K562 (cell line): ENCODE data around the gene TLR6. TPM values are rescaled to one million over a fixed set of nuclear protein-coding genes. Genes with fewer than 3 reads are reported as not detected.

ENCODE experiments used
- ATAC-seq: fragments of 200-7000 bp; cut with Tn5 transposase; 3 replicates; pipeline ENCODE4 v1.9.1; 2020; ENCODE audit warnings: moderate library complexity
- BruUV-seq: library from RNA; stranded (reverse); fragments of 400-500 nt; replicated peaks from 2 replicates; lab custom pipeline; 2021; lab: Mats Ljungman, UMichigan
- CTCF ChIA-PET: fragments of 300-600 bp; formaldehyde crosslinking; extraction: SDS; loops from one replicate; lab custom pipeline; 2021; ENCODE audit warnings: low intra/inter-chr PET ratio; lab: Yijun Ruan, JAX
- POLR2A ChIA-PET: fragments of 300-600, 350-650 bp; sonication (Branson Sonifier 250); formaldehyde crosslinking; extraction: SDS; loops from one replicate; lab custom pipeline; 2021; ENCODE audit warnings: antibody characterized with exemption, inconsistent platforms; lab: Yijun Ruan, JAX
- DNase-seq, 4 experiments: peaks; one replicate each; pipeline versions ENCODE4 v3.0.0 to v3.0.0-alpha.2; 2011 to 2018; ENCODE audit warnings: low spot score in 3 of 4, mixed read lengths in 3 of 4; ENCODE audit errors: extremely low read depth in 1 of 4
- FAIRE-seq: peaks from 2 replicates; lab custom pipeline; 2011; peaks lifted over from hg19 to GRCh38; lab: Jason Lieb, UNC
- H2AFZ ChIP-seq: 2 replicates; pipeline ENCODE4 v1.6.0; 2011; ENCODE audit warnings: low read depth, low read length, control low read depth, inconsistent platforms
- H3K27ac ChIP-seq: fragments of 200-600 bp; 3 replicates; pipeline ENCODE4 v1.8.0; 2011; ENCODE audit warnings: low read depth, mild to moderate bottlenecking, control low read depth, inconsistent platforms, low read length, moderate library complexity, mixed read lengths; ENCODE audit errors: extremely low read depth
- H3K27me3 ChIP-seq, 2 experiments: fragments of 300-600 bp in 1 of 2; 2 replicates in 1 of 2; 3 replicates in 1 of 2; pipeline versions ENCODE4 v1.6.0 to v1.8.0; 2011; ENCODE audit warnings: inconsistent platforms in 2 of 2, low read length in 2 of 2, mild to moderate bottlenecking in 1 of 2, mixed read lengths in 1 of 2, moderate library complexity in 1 of 2; ENCODE audit not compliant: control insufficient read depth in 2 of 2, insufficient read depth in 2 of 2
- H3K36me3 ChIP-seq: fragments of 300-600 bp; 3 replicates; pipeline ENCODE4 v1.8.0; 2011; ENCODE audit warnings: mild to moderate bottlenecking, low read length, inconsistent platforms; ENCODE audit not compliant: control insufficient read depth, insufficient read depth
- H3K4me1 ChIP-seq, 2 experiments: fragments of 200-600 bp in 1 of 2; replicated peaks in 1 of 2; 2 replicates in 1 of 2; 3 replicates in 1 of 2; pipeline versions ENCODE4 v1.5.1 to v1.8.0; 2011; ENCODE audit warnings: inconsistent platforms in 2 of 2, low read length in 2 of 2, mild to moderate bottlenecking in 1 of 2, mixed read lengths in 1 of 2, moderate library complexity in 1 of 2; ENCODE audit not compliant: control insufficient read depth in 2 of 2, insufficient read depth in 2 of 2
- H3K4me2 ChIP-seq: 2 replicates; pipeline ENCODE4 v1.6.1; 2011; ENCODE audit warnings: low read length, control low read depth, inconsistent platforms, mixed read lengths; ENCODE audit not compliant: insufficient read depth
- H3K4me3 ChIP-seq: fragments of 200-600 bp; sonication (generic), shearing (Covaris generic); 2 replicates; pipeline ENCODE4 v1.5.1; 2016; ENCODE audit warnings: control low read depth, inconsistent platforms
- H3K79me2 ChIP-seq: fragments of 200-600 bp; 3 replicates; pipeline ENCODE4 v1.8.0; 2011; ENCODE audit warnings: low read length, inconsistent platforms; ENCODE audit not compliant: control insufficient read depth, insufficient read depth
- H3K9ac ChIP-seq, 2 experiments: 2 replicates each; pipeline versions ENCODE4 v1.6.0 to v1.6.1; 2011; ENCODE audit warnings: low read depth in 2 of 2, low read length in 2 of 2, control low read depth in 1 of 2, inconsistent platforms in 1 of 2, mild to moderate bottlenecking in 1 of 2, mixed read lengths in 1 of 2; ENCODE audit not compliant: insufficient read depth in 1 of 2
- H3K9me1 ChIP-seq: one replicate; pipeline ENCODE4 v1.6.0; 2011; ENCODE audit warnings: inconsistent platforms, mild to moderate bottlenecking, low read length, moderate library complexity; ENCODE audit not compliant: control insufficient read depth, insufficient read depth
- H3K9me3 ChIP-seq: replicated peaks from 2 replicates; pipeline ENCODE4 v1.5.1; 2011; ENCODE audit warnings: low read depth, low read length, inconsistent platforms; ENCODE audit not compliant: control insufficient read depth, insufficient read depth
- H4K20me1 ChIP-seq: replicated peaks from 2 replicates; pipeline ENCODE4 v1.6.1; 2011; ENCODE audit warnings: low read length, inconsistent platforms, mixed read lengths; ENCODE audit not compliant: control insufficient read depth, insufficient read depth
- BRD4 ChIP-seq: fragments of 200-600 bp; sonication (generic); IDR thresholded peaks from 2 replicates; pipeline ENCODE4 v1.6.1; 2017; ENCODE audit warnings: inconsistent platforms
- CBX8 ChIP-seq: fragments of 200-600 bp; sonication (generic); IDR thresholded peaks from 2 replicates; pipeline ENCODE4 v1.6.1; 2012; ENCODE audit warnings: borderline replicate concordance, mixed run types, low read depth, mild to moderate bottlenecking, moderate library complexity, mixed read lengths, low read length, control low read depth, inconsistent platforms; ENCODE audit not compliant: poor library complexity, severe bottlenecking; ENCODE audit errors: extremely low read depth
- PRMT5 ChIP-seq: sonication (generic); formaldehyde crosslinking; IDR thresholded peaks from 2 replicates; pipeline ENCODE4 v1.5.0; 2020; ENCODE audit warnings: missing genetic modification reagents
- RBM14 ChIP-seq: fragments of 200-400 bp; formaldehyde crosslinking; IDR thresholded peaks from 2 replicates; pipeline ENCODE4 v1.6.1; 2018; ENCODE audit warnings: low read depth, mild to moderate bottlenecking, low read length, moderate library complexity, borderline replicate concordance; ENCODE audit not compliant: insufficient read depth
- RBM25 ChIP-seq: fragments of 200-400 bp; formaldehyde crosslinking; IDR thresholded peaks from 2 replicates; pipeline ENCODE4 v1.6.1; 2018; ENCODE audit warnings: low read length, low read depth, moderate library complexity; ENCODE audit not compliant: severe bottlenecking
- TAF15 ChIP-seq: fragments of 200-400 bp; formaldehyde crosslinking; IDR thresholded peaks from 2 replicates; pipeline ENCODE4 v1.6.1; 2017; ENCODE audit warnings: mild to moderate bottlenecking, low read depth, low read length, moderate library complexity
- TAF9B ChIP-seq: fragments of 450-650 bp; IDR thresholded peaks from 2 replicates; pipeline ENCODE4 v1.6.1; 2018; ENCODE audit warnings: mild to moderate bottlenecking; ENCODE audit not compliant: partially characterized antibody
- ZNF583 ChIP-seq: fragments of 250-450 bp; sonication (Bioruptor Pico); IDR thresholded peaks from 2 replicates; pipeline ENCODE4 v1.4.0; 2020
- ZZZ3 ChIP-seq: fragments of 450-650 bp; IDR thresholded peaks from 2 replicates; pipeline ENCODE4 v1.6.1; 2016; ENCODE audit warnings: antibody characterized with exemption, mild to moderate bottlenecking, moderate library complexity
- WGBS: fragments of 100-300 bp; shearing (Covaris generic); methylation state at CpG from one replicate; pipeline ENCODE4 v1.1.6; 2016; ENCODE audit warnings: low coverage, mixed read lengths; ENCODE audit not compliant: insufficient coverage; ENCODE audit errors: missing lambda C conversion rate; 5-methylcytosine and 5-hydroxymethylcytosine counted together
- in situ Hi-C: fragments of 300-500 bp; cut with MboI; formaldehyde crosslinking; loops from 4 replicates; pipeline ENCODE4 v1.15.0; 2018; ENCODE audit warnings: inconsistent platforms, mixed read lengths
- intact Hi-C: fragments of 100-400 bp; cut with micrococcal nuclease; formaldehyde crosslinking; loops from 2 replicates; pipeline ENCODE4 v1.14.2; 2022
- polyA plus RNA-seq, 8 experiments: library from polyadenylated mRNA; depleted of rRNA in 4 of 8; stranded (reverse) in 5 of 8; unstranded in 3 of 8; fragments of >200 nt; fragmentation: Nextera tagmentation in 2 of 8; fragmentation: Illumina TruSeq in 1 of 8; extraction: Ambion mirVana in 2 of 8; extraction: Trizol in 1 of 8; gene quantifications; 2 replicates each; pipeline versions ENCODE4 v1.2.1 to v1.2.3, GENCODE V29; 2011 to 2014; ENCODE audit warnings: inconsistent platforms in 1 of 8, missing spikeins in 1 of 8
- total RNA-seq, 7 experiments: library from RNA; depleted of rRNA in 6 of 7; stranded (reverse); fragments of >200 nt in 6 of 7; fragmentation: Illumina TruSeq in 2 of 7; extraction: Trizol in 2 of 7; gene quantifications; 2 replicates each; pipeline versions ENCODE4 v1.2.1 to v1.2.3, GENCODE V29; 2011 to 2021; ENCODE audit warnings: low replicate concordance in 1 of 7
- TF ChIP-seq, protein P1 (sequence below), 2 experiments: fragments of 150-350 bp in 1 of 2; IDR thresholded peaks; 2 replicates each; pipeline ENCODE4 v1.6.1; 2012 to 2016; ENCODE audit warnings: low read depth in 2 of 2, low read length in 2 of 2, mild to moderate bottlenecking in 1 of 2, moderate library complexity in 1 of 2
- TF ChIP-seq, protein P2 (sequence below): fragments of 450-650 bp; IDR thresholded peaks from 2 replicates; pipeline ENCODE4 v1.6.1; 2016; ENCODE audit warnings: mild to moderate bottlenecking
- TF ChIP-seq, protein P3 (sequence below): fragments of 450-650 bp; IDR thresholded peaks from 2 replicates; pipeline ENCODE4 v1.6.1; 2016; ENCODE audit warnings: antibody characterized with exemption

Gene TLR6
- total and polyA plus RNA-seq, 9 of the 15 experiments (the other 6 are each of a cell fraction or from before 2014, with no cell fraction given) = 0.08 to 1.9 (median 0.91) TPM

DNA sequence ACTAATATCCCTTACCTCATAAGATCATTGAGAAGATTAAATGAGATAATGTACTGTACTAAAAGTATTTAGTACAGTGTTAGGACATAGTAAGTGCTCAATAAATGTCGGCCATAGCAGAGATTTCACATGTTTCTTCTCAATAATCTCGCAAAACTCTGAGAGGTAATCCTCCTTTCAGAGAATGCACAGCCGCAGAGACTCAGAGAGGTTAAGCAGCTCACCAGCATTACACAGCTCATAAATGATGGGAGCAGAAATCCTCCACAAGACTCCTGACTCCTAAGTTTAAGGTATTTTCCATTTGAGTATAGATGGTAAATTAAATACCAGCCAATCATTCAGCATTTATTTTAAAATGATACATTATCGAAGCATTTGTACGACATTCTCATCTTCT lies 45.6 kb upstream of the TLR6 start (continued):
- TF ChIP-seq RBM25 (peak; percentile 6), BRD4 (no peak), CBX8 (no peak)

DNA sequence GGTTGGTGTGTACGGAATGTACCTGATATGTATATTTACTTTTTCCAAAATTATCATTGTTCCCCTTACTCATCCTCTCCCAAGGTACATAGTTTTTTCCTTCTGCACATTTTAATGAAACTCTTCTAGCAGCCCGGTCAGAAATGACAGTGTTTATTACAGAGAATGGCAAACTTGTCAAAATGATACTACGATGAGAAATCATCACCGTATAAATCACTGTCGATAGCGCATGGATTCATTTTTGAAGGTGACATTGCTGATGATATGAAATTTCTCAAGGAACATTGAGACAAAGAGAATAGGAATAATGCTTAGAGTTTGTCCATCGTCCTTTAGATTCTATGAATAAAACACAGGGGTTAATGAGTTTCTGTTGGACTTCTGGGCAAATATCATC lies 41.6 kb upstream of the TLR6 start:
- 72% methylated on average over 7 of the region's 7 CpGs for WGBS
- no peaks in the 10 kb centered on the region for H4K20me1 ChIP-seq
- H3K27me3 ChIP-seq = no peaks in the 10 kb centered on the region
- in situ Hi-C loops (loop anchor here (25.0 kb wide), 1 partner anchor 714 kb away; no protein-coding TSS in a partner anchor), intact Hi-C loops (loop anchor here (10.0 kb wide), 1 partner anchor 557 kb away; the partner anchor contains the start of genes LIAS and RPL9)
- H3K4me3 ChIP-seq = no peak overlapping the region
- FAIRE-seq = no peak
- ATAC-seq = no peak
- no peaks in the 10 kb centered on the region for H3K4me1 ChIP-seq
- no peaks in the 10 kb centered on the region; the same call in 2 of the 3 replicates for H3K36me3 ChIP-seq
- no peaks in the 10 kb centered on the region for H3K9me3 ChIP-seq
- POLR2A ChIA-PET = no interaction called here
- DNase-seq = no peak
- H3K4me2 ChIP-seq = no peak overlapping the region
- H2AFZ ChIP-seq = no peak overlapping the region
- BruUV-seq = no TSS peak
- no peaks in the 10 kb centered on the region for H3K79me2 ChIP-seq
- H3K27ac ChIP-seq = no peak overlapping the region
- CTCF ChIA-PET = no interaction called here
- no peak overlapping the region for H3K9ac ChIP-seq
- no peaks in the 10 kb centered on the region for H3K9me1 ChIP-seq
- TF ChIP-seq, protein P1, sequence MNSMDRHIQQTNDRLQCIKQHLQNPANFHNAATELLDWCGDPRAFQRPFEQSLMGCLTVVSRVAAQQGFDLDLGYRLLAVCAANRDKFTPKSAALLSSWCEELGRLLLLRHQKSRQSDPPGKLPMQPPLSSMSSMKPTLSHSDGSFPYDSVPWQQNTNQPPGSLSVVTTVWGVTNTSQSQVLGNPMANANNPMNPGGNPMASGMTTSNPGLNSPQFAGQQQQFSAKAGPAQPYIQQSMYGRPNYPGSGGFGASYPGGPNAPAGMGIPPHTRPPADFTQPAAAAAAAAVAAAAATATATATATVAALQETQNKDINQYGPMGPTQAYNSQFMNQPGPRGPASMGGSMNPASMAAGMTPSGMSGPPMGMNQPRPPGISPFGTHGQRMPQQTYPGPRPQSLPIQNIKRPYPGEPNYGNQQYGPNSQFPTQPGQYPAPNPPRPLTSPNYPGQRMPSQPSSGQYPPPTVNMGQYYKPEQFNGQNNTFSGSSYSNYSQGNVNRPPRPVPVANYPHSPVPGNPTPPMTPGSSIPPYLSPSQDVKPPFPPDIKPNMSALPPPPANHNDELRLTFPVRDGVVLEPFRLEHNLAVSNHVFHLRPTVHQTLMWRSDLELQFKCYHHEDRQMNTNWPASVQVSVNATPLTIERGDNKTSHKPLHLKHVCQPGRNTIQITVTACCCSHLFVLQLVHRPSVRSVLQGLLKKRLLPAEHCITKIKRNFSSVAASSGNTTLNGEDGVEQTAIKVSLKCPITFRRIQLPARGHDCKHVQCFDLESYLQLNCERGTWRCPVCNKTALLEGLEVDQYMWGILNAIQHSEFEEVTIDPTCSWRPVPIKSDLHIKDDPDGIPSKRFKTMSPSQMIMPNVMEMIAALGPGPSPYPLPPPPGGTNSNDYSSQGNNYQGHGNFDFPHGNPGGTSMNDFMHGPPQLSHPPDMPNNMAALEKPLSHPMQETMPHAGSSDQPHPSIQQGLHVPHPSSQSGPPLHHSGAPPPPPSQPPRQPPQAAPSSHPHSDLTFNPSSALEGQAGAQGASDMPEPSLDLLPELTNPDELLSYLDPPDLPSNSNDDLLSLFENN (IDR thresholded peaks at IDR 0.05; ENCODE audit: low read depth in 2 of 2, low read length in 2 of 2) = no peak
- TF ChIP-seq, protein P2, sequence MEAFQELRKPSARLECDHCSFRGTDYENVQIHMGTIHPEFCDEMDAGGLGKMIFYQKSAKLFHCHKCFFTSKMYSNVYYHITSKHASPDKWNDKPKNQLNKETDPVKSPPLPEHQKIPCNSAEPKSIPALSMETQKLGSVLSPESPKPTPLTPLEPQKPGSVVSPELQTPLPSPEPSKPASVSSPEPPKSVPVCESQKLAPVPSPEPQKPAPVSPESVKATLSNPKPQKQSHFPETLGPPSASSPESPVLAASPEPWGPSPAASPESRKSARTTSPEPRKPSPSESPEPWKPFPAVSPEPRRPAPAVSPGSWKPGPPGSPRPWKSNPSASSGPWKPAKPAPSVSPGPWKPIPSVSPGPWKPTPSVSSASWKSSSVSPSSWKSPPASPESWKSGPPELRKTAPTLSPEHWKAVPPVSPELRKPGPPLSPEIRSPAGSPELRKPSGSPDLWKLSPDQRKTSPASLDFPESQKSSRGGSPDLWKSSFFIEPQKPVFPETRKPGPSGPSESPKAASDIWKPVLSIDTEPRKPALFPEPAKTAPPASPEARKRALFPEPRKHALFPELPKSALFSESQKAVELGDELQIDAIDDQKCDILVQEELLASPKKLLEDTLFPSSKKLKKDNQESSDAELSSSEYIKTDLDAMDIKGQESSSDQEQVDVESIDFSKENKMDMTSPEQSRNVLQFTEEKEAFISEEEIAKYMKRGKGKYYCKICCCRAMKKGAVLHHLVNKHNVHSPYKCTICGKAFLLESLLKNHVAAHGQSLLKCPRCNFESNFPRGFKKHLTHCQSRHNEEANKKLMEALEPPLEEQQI = no peak
- TF ChIP-seq, protein P3, sequence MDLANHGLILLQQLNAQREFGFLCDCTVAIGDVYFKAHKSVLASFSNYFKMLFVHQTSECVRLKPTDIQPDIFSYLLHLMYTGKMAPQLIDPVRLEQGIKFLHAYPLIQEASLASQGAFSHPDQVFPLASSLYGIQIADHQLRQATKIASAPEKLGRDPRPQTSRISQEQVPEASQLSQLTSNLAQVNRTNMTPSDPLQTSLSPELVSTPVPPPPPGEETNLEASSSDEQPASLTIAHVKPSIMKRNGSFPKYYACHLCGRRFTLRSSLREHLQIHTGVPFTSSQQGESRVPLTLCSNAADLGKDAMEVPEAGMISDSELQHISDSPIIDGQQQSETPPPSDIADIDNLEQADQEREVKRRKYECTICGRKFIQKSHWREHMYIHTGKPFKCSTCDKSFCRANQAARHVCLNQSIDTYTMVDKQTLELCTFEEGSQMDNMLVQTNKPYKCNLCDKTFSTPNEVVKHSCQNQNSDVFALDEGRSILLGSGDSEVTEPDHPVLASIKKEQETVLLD = no peak
- no peak for TF ChIP-seq TAF9B
- no peak for TF ChIP-seq ZNF583 (CRISPR knock-in tag)
- no peak for TF ChIP-seq RBM14
- TF ChIP-seq TAF15 = no peak
- TF ChIP-seq ZZZ3 = no peak
- TF ChIP-seq PRMT5 (CRISPR knock-in tag) = no peak
- TF ChIP-seq, all 486 proteins: peak for 0
